ENCODE results near the gene GLUL.

The GLUL gene

DNA sequence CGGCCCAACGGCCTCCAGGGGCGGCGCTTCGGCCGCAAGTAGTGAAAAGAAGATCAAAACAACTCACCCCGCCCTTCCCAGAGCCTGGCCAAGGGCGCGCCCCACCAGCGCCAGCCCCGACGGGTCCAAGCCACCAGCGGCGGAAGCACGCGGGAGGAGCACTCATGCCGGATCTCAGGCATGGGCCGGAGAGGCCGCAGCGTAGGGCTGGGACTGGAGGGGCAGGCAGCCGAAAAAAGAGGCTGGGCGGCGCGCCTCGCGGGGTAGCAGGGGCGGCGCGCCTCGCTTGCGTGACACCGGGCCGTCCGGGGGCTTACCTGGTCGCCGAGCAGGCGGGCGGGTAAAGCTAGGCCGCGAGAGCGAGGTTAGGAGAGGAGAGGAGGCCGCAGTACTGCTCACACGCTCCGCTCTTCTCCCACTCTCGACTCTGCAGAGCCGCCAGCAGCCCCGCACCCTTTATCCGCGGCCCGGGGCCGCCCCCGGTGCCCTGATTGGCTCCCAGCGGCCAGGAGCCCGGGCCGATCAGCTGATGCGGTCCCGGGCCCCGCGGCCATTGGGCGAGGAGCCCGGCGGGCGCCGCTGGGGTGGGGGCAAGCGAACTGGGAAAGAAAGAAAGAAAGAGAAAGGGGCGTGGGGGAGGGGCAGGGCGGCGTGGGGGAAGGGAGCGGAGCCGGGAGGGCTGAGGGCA, at the start of gene GLUL:
Gene GLUL (minus strand): TSS at position 429 of the 688 bp plus-strand sequence. CDS start 3,053 bp downstream, outside the sequence.
- DNase-seq: peak; percentile 95

DNA sequence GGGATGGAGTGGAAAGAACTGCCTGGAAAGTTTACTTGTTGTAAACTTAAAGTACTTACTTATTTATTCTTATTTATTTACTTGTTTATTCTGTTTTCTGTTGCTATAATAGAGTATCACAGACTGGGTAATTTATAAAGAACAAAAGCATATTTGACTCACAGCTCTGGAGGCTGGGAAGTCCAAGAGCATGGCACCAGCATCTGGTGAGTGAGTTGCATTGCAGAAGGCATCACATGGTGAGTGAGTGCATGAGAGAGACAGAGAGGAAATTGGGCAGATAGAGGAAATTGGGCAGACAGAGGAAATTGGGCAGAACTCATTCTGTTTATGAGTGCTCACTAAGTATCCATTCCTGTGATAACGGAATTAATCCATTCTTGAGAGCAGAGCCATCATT, 46.7 kb upstream of the GLUL start:
- DNase-seq: no peak

DNA sequence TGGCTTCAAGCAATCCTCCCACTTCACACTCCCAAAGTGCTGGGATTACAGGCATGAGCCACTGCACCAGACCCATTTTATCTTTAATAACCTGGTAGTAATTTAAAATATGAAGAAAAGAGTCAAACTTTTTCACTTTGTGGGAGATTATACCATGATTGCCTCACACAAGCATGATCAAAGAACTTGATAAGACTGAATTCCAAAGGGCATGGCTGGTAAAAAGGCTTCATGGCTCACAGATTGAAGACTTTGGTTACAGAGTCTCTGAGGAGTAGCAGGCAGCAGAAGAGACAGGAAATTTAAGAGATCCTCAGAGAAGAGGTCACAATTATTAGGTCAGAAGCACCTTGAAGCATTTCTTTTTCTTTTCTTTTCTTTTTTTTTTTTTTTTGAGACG, 42.0 kb upstream of the GLUL start:
- DNase-seq: no peak

DNA sequence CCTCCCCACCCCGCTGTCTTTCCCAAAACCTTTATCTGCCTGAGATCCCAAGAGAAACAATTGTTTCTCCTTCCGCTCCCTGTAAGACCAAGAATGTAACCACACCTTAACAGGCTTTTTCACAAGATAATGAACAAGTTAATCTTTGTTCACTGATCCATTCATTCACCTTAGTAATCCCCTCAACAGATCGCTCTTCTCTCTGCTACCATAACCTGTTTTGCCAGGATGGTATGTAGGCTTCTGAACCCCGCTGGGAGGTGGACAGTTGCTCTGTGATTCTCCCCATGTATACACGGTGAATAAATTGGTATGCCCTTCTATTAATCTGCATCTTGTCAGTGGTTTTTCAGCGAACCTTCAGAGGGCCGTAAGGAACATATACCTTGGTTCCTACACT, 39.7 kb upstream of the GLUL start:
- no peak for DNase-seq

DNA sequence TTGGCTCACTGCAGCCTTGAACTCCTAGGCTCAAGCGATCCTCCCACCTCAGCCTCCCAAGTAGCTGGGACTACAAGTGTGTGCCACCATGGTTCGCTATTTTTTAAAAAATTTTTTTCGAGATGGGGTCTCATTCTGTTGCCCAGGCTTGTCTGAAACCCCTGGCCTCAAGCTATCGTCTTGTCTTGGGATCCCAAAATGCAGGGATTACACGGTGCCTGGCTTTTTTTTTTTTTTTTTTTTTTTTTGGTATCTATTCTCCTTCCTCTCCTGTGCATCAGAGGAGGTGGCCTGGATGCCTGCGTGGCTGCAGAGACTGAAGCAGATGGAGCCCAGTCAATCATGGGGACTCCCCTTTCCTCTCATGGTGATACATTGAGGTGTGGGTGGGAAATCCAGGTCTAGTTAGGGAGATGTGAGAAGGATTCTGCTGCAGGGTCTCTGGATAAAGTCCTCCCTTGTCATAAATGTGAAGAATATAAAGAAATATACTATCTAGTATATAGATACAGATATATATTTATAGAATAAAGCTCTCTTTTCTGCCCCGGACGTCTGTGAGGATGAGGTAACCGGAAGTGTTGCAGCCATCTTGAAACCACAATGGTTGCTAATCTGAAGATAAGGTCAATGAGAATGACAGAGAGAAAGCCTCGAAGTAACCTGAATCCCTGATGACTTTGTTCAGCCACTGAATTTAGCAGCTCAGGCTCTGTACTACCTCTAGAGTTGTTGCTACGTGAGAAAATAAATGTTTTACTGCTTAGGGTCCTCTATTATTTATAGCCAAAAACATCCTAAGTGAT, 38.9 kb upstream of the GLUL start:
- DNase-seq: no peak

DNA sequence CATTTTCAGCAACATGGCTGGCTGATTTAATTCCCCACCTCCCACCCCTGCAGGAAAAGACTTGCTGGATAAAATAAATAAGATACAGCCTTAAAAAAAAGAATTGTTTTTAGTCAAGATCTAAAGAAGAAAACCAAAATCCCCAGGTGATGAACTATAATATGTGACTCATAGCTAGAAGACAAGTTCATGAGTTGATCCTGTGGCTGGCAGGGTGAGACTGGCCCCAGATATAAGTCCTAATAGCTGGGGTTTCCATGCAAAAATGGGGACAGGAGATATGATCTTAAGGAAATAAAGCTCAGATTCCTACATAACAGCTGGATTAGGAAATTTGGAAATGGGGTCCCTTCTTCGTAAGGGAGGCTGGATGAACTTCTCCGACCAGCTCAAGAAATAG, 36.5 kb upstream of the GLUL start:
- no peak for DNase-seq

DNA sequence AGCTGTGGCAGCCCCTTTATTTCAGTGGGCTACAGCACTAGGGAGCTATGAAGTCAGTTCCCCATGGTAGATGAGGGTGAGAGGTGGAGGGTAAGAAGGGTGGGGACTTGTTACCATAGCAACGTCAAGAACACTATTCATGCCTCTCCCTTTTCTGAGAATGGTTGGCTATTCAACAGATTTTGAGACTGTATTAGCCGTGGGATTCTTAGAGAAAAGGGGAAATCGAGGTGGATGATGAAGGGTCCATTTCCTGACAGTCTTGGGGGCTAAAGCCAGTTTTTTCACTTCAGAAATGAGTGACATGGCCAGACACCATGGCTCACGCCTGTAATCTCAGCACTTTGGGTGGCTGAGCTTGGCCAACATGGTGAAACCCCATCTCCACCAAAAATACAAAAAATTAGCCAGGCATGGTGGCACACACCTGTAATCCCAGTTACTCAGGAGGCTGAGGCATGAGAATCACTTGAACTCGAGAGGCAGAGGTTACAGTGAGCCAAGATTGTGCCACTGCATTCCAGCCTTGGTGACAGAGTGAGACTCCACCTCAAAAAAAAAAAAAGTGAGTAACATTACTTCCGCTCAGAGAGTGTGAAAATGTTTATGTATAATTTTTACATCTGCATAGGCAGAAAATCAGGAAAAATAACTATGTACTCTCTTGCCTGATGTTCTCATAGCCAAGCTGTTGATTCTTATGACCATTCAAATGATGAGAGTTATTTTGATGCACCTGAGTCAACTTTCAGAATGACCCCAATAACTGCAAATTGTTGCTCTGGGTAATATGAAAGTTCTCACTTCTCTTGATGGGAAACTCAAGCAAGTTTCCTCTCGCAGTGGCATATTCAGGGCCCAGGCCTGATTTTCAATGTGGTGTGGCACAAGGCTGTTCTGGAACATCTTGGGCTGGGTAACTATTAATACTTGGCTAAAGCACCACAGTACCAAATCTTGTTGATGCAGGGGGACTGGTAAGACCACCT, 35.1 kb upstream of the GLUL start:
- DNase-seq: no peak

DNA sequence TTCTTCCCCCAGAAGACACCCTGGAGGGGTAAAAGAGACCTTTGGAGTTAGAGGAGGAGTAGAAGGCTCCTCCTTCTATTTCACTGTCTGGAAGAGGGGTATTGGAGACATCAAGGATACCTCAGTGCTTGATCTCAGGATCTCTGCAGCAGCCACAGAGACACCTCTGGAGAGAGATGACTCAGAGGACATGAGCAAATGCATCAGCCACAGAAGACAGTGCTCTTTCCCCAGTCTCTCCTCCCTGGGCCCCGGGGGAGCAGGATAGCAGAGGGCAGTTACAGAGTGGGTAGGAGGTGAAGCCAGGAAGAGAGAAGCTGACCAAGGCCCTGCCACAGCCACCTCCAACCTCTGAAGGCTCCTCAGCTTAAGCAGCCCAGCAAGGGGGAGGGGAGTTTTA, 24.2 kb upstream of the GLUL start:
- DNase-seq: no peak

DNA sequence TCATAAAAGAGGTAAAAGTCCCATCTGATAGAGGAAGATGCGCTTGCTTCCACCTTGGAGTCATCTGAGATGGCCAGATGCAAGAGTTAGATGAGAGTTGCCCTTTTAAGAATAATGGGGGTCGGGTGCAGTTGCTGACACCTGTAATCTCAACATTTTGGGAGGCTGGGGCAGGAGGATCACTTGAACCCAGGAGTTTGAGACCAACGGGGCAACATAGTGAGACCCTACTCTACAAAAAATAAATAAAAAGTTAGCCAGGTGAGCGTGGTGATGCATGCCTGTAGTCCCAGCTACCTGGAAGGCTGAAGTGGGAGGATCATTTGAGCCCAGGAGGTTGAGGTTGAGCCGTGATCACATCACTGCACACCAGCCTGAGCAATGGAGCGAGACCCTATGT, 22.4 kb upstream of the GLUL start:
- DNase-seq: no peak

DNA sequence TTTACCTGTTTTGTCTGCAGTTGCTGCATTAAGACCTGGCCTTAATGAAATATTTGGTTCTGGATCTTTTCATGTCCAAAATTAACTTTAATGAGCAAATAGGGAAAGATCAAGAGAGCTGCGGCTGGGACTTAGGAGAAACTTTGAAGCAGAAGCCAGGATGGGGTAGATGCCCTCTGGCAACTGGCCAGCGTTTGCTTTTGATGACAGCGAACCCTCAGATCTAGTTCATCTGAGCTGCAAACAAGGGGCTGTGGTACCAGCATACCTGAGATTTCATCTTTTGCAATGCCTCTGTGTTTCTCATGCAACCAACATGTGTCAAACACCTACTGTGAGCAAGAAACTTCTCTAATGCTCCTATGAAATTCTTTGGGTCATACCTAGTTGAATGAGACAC, 21.9 kb upstream of the GLUL start:
- DNase-seq: no peak

DNA sequence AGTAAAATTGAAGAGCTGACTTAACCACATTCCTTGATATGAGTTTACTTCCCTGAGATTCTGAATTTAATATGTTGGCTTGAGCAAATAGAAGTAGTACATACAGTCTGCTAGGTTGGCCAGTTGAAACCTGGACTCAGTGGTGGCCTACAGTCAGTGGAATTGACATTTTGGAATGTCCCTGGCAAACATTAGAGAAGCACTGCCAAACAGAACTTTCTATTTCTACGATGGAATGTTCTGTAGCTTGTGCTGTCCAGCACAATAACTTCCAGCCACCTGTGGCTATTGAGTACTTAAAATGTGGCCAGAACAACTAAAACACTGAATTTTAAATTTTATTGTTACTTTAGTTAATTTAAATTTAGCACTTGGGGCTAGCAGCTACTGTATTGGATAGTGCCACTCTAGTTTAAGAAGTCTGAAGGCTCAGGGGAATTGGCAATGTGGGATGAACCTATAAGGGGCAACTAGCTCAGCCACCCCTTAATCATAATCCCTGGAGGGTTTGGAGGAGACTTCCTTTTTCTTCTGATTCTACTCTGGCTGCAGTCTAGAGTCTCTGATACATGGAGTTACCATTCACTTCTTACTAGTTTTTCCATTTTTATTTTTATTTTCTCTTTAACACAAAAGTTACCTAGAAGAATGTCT, 19.2 kb upstream of the GLUL start:
- DNase-seq: no peak

DNA sequence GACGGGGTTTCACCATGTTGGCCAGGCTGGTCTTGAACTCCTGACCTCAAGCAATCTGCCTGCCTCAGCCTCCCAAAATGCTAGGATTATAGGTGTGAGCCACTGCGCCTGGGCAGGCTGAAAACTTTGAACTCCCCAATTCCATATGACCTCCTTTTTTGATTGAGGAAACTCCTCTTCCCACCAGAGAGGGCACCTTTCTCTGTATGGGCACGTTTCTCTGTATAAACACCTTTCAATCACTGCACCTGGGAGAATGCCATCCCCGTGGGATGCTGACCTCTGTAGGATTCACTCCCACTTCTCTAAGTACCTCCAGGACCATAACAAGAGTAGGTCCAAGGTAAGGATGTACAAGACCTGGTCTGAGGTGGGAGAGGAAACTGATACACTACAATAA, 18.5 kb upstream of the GLUL start:
- no peak for DNase-seq

DNA sequence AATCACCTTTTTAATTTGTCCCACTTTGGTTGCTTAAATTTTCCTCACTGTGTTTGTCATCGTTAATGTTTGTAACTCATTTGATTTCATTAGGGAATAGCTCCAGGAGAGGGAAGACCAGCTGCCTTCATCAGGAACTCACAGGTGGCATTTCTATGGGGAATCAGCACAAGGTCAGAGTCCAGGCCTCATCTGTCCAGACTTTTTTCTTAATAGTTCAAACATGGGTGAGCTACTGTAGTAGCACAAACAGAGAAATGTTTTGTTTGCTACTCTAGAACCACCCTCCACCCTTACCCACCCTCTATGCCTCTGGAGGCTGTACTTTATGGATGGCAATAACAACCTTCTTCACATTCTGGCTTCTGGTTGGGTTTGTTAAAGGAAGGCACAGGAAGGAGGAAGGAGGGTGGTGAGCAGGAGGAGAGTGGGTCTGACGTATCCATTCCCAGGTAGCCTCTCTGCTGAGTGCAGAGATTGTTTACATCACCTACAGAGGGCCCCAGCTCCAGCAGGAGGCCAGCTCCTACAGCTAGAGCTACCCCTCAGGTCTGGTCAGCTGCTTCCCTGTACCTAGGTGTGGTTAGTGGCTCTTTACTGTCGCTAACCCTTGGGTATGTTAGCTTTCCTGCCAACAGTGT, 17.0 kb upstream of the GLUL start:
- DNase-seq: no peak

DNA sequence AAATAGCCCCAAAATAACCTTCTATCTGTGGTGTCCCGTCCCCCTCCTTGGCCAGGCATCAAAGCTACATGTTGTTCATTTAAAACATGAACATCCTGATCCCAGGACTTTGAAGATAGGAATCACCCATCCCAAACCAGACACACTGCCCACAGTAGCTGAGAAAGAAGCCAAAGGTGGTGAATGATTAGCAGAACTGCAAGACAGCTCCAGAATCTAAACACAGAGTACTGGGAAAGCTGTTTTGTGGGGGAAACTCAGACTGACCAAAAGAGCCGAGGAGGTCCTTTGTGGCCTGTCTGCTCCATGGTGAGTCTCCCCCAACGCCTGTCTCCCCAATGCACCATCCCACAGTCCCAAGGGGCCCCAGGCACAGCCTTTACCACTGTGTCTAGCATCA, 16.1 kb upstream of the GLUL start:
- DNase-seq: no peak

DNA sequence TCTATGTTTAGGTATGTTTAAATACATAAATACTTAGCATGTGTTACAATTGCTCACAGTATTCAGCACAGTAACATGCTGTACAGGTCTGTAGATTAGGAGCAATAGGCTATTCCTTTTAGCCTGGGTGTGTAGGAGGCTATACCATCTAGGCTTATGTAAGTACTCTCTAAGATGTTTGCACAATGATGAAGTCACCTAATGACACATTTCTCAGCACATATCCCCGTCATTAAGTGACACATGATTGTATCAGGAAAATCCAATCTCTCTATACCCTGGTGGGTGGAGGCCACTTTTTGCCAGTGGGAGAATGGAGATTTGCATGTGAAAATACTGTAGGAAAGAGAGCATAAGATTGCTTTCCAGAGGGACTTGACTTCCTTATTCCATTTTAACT, 14.4 kb upstream of the GLUL start:
- DNase-seq: no peak

DNA sequence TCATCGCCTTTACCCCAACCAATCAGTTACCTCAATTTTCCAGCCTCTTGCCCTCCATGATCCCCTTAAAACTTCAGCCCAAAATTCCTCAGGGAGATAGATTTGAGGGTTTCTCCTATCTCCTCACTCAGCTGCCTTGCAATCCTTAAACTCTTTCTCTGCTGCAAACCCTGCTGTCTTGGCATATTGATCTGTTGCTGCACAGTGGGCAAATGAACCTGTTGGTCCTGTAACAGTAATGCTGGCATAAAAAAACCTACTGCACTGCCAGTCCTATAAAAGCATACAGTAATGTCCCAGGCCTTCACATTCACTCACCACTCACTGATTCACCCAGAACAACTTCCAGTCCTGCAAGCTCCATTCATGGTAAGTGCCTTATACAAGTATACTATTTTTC, 14.0 kb upstream of the GLUL start:
- no peak for DNase-seq

DNA sequence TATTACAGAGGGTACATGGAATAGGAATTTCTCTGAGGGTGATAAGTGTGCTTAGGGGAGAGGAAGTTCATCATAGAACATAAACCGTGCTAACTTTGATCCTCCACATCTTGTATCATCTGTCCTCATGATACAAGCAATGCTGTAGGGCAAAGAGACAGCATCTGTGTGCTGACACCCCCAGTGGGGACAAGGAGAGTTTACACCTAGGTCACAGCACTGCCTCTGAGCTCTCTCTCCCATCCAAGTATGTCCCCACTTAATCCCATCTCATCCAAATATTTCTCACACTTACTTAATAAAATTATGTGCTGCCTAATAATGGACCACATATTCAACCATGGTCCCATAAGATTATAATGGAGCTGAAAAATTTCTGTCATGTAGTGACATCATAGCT, 13.2 kb upstream of the GLUL start:
- DNase-seq: no peak

DNA sequence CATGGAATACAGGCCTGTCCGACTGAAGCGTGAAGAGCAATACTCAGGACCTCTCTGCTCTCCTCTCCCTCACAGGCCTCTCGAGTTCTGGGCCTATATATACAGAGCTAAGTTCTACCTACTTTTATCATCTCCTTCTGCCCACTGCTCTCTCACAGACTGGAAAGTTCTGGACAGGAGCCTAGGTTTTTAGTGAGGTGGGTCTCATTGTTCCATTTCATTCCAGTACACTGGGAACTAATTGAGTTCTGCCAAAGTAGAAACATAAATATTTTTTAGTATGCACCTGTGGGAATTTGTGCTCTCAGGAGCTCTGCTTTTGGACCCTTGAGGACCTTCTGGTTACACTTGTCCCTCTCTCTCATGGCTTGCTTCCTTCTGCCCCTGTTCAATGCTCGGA, 9.0 kb upstream of the GLUL start, which contains the start of gene TEDDM1:
Gene TEDDM1 (minus strand): TSS at position 101 of the 400 bp plus-strand sequence. CDS start 182 bp downstream, outside the sequence.
- no peak for DNase-seq

DNA sequence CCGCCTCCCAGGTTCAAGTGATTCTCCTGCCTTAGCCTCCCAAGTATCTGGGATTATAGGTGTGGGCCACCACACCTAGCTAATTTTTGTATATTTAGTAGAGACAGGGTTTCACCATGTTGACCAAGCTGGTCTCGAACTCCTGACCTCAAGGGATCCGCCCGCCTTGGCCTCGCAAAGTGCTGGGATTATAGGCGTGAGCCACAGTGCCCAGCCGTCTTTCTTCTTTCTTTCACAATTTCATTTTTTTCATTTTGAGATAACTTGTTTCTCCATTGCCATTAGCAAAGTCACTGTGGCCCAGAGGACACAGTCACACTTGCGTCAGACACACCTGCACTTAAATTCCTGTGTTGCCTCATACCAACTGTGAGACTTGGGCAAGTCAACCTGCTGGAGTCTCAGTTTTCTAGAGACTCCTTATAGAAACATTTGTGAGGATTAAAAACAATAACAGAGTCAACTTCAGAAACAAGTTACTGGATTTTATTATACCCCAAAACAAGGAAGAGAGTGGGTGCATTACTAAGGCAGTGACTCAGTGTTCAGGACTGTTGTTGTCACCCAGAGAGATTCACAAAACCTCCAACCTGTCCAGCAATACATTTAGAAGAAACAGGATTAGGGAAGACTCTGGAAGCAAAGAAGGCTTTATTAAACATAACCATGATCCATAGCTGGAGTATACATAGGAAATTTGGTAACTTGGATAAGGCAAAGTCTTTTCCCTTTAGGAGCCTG, 6.2 kb upstream of the GLUL start:
- no peak for DNase-seq

DNA sequence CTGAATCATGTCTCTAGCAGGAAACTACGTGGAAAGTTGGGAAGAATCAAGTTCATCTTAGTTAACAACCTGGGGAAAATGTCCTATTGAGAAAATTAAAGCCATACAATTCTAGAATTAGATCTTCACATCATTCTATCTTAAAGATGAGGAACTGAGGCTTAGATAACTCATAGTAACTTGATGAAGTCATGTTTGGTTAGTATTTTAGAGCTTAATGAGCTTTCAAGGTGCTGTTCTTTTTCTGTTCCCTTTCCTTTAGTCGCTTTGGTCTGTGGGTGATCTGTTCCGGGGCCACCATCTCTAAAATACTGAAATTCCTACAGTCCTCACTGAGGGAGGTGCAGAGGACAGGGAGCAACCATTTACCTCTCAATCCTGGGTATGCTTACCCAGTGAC, 4.3 kb upstream of the GLUL start:
- no peak for DNase-seq

DNA sequence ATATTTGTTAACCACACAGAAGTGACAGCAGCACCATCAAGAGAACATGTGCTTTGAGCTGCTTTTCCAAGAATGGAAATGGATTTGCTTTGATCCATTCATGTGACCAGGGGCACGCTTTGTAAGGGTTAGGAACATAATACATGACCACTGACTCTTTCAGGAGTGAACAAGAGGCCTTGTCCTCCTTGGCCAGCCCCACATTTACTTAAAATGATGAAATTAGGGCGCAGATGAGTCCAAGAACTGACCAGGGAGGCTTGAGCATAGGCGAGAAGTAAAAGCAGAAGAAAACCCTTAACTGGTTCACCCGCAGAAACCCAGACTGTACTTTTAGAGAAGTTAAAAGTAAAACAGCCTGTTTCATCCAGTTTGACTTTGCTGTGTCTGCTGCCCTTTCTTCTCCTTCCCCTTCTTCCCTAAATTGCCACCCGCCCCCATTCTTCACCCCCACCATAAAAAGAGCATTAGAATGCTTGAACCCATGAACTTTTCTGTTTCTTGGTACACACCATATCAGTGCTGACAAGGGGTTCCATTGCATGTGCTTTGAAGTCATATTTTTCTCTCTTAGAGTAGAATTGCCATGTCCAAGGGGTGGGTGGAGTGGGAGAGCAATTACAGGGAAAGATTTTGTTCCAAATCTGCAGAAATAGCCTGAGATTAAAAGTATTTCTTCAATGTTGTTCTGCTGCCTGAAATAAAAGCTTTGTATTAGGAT, 2.6 kb upstream of the GLUL start:
- DNase-seq: no peak

All from fibroblast of skin of right biceps (primary cell).